ENCODE data around the gene PTPRD. TPM values are rescaled to one million over a fixed set of nuclear protein-coding genes. Genes with fewer than 3 reads are reported as not detected.

Gene PTPRD
- total RNA-seq, 1 experiment from 2014 or later = not detected

DNA sequence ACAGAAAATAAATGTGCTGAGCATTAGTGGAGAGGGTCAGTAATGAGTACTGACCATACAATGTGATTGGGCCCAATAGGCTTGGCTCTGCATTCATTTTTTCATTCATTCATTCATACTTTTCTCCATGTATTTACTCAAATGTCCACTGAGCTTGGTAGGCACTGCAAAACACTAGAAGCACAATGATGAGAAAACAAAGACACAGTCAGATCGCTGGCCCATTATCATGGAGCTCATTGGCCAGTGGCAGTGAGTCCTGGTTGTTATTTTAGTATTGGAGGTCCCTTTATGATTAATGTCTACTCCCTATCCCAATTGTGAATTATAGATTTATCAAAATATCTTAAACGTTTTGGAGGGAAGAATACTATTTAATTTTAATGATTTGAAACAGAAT lies 1733.5 kb downstream of the PTPRD start:
- intact Hi-C loops (cut with micrococcal nuclease; ENCODE audit: unreplicated experiment) = no loop called here
- CTCF ChIA-PET = no interaction called here
- BruUV-seq (replicated peaks) = no TSS peak
- no peaks in the 10 kb centered on the region for H3K9me3 ChIP-seq (ENCODE audit: low read depth, low read length, poor library complexity, severe bottlenecking)
- TF ChIP-seq, protein P1, sequence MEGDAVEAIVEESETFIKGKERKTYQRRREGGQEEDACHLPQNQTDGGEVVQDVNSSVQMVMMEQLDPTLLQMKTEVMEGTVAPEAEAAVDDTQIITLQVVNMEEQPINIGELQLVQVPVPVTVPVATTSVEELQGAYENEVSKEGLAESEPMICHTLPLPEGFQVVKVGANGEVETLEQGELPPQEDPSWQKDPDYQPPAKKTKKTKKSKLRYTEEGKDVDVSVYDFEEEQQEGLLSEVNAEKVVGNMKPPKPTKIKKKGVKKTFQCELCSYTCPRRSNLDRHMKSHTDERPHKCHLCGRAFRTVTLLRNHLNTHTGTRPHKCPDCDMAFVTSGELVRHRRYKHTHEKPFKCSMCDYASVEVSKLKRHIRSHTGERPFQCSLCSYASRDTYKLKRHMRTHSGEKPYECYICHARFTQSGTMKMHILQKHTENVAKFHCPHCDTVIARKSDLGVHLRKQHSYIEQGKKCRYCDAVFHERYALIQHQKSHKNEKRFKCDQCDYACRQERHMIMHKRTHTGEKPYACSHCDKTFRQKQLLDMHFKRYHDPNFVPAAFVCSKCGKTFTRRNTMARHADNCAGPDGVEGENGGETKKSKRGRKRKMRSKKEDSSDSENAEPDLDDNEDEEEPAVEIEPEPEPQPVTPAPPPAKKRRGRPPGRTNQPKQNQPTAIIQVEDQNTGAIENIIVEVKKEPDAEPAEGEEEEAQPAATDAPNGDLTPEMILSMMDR (conservative IDR thresholded peaks at IDR 0.05; ENCODE audit: low read depth, low read length) = no peak
- TF ChIP-seq EZH2 (IDR thresholded peaks at IDR 0.05; ENCODE audit: borderline replicate concordance, low read depth, low read length, poor library complexity, severe bottlenecking) = no peak
- no peaks in the 10 kb centered on the region for H3K36me3 ChIP-seq (ENCODE audit: insufficient read depth, low read length, poor library complexity, severe bottlenecking)
- no peak overlapping the region for H3K27ac ChIP-seq (ENCODE audit: low read depth, low read length, poor library complexity, severe bottlenecking)
- no peak for DNase-seq (ENCODE audit: low spot score)
- peaks cover 12% of the 10 kb centered on the region for H3K27me3 ChIP-seq (replicated peaks; ENCODE audit: insufficient read depth, low read depth, low read length, poor library complexity)
- H3K4me3 ChIP-seq (ENCODE audit: low read depth, low read length, poor library complexity, severe bottlenecking) = no peak overlapping the region
- no peaks in the 10 kb centered on the region for H3K4me1 ChIP-seq (ENCODE audit: insufficient read depth, low read length, poor library complexity, severe bottlenecking)
- POLR2A ChIA-PET (ENCODE audit: low non-redundant PET) = no interaction called here

DNA sequence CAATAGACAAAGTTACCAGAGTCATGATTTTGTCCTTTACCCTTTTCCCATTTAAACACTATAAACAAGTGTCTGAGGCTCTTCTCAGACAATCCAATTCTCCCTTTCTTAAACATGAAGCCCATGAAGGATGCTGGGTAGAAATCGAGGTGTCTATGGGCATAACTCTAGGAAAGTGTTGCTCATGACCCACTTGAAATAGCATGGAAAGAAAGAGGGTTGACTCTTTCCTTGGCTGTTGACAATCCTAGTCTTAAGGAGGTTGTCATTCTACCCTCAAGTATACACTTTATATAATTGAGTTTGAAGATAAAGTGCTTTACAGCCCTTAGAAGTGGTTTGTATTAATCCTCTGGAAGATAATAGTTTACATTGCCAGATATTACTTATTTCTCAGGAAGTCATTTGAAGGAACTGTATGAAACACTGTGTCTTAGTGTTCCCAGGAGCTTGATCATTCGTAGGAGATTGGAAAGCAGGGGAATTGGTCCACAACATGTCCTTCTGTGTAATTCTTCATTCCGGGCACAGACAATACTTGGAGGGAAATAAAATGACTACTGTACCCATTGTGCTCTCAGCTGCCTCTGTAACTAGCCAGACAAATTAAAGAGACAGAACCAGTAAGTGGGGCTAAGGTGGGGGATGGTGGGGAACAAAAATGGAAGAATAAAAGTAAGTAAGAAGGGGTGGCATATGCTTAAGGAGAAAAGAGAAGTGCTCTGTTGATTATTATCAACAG lies 1734.9 kb downstream of the PTPRD start:
- Histone ChIP-seq H3K4me3 (ENCODE audit: low read depth, low read length, poor library complexity, severe bottlenecking) (no peak overlapping the region), H3K4me1 (ENCODE audit: insufficient read depth, low read length, poor library complexity, severe bottlenecking) (no peaks in the 10 kb centered on the region), H3K27ac (ENCODE audit: low read depth, low read length, poor library complexity, severe bottlenecking) (no peak overlapping the region), H3K9me3 (ENCODE audit: low read depth, low read length, poor library complexity, severe bottlenecking) (no peaks in the 10 kb centered on the region), H3K36me3 (ENCODE audit: insufficient read depth, low read length, poor library complexity, severe bottlenecking) (no peaks in the 10 kb centered on the region), H3K27me3 (replicated peaks; ENCODE audit: insufficient read depth, low read depth, low read length, poor library complexity) (peaks cover 25% of the 10 kb centered on the region)
- ChIA-PET POLR2A (ENCODE audit: low non-redundant PET) (no interaction called here), CTCF (no interaction called here)
- no TSS peak for BruUV-seq (replicated peaks)
- intact Hi-C loops (cut with micrococcal nuclease; ENCODE audit: unreplicated experiment) = no loop called here
- TF ChIP-seq, protein P1 (conservative IDR thresholded peaks at IDR 0.05; ENCODE audit: low read depth, low read length) = no peak
- no peak for TF ChIP-seq EZH2 (IDR thresholded peaks at IDR 0.05; ENCODE audit: borderline replicate concordance, low read depth, low read length, poor library complexity, severe bottlenecking)
- DNase-seq (ENCODE audit: low spot score) = no peak

DNA sequence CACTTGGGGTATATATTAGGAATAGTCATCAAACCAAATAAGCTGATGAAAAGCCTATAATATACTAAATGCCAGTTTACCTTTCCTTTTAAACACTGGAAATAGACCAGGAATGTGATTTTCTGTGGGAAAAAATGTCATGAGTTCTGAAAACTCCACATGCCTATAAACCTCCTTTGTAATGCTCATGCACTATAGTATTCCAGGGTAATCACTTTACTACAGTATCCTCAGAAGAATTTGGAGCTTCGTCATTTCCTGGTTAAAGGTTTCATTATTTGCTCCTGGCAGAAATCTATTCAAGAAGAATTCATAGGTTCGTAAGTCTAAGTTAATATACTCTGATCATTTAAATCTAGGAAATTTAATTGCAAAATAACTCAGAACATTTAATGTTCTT lies 1736.5 kb downstream of the PTPRD start:
- no TSS peak for BruUV-seq (replicated peaks)
- POLR2A ChIA-PET (ENCODE audit: low non-redundant PET) = no interaction called here
- H3K36me3 ChIP-seq (ENCODE audit: insufficient read depth, low read length, poor library complexity, severe bottlenecking) = no peaks in the 10 kb centered on the region
- H3K27me3 ChIP-seq (replicated peaks; ENCODE audit: insufficient read depth, low read depth, low read length, poor library complexity) = peaks cover 41% of the 10 kb centered on the region
- DNase-seq (ENCODE audit: low spot score) = no peak
- CTCF ChIA-PET = no interaction called here
- intact Hi-C loops (cut with micrococcal nuclease; ENCODE audit: unreplicated experiment) = no loop called here
- no peaks in the 10 kb centered on the region for H3K4me1 ChIP-seq (ENCODE audit: insufficient read depth, low read length, poor library complexity, severe bottlenecking)
- no peaks in the 10 kb centered on the region for H3K9me3 ChIP-seq (ENCODE audit: low read depth, low read length, poor library complexity, severe bottlenecking)
- H3K4me3 ChIP-seq (ENCODE audit: low read depth, low read length, poor library complexity, severe bottlenecking) = no peak overlapping the region
- TF ChIP-seq, protein P1 (conservative IDR thresholded peaks at IDR 0.05; ENCODE audit: low read depth, low read length) = no peak
- TF ChIP-seq EZH2 (IDR thresholded peaks at IDR 0.05; ENCODE audit: borderline replicate concordance, low read depth, low read length, poor library complexity, severe bottlenecking) = no peak
- H3K27ac ChIP-seq (ENCODE audit: low read depth, low read length, poor library complexity, severe bottlenecking) = no peak overlapping the region
